PC-9 (cell line): ENCODE data around the gene ALDH3B2. TPM values are rescaled to one million over a fixed set of nuclear protein-coding genes. Genes with fewer than 3 reads are reported as not detected.

Source experiments
- BruUV-seq: library from RNA; stranded (reverse); fragments of 400-500 nt; replicated peaks from 2 replicates; lab custom pipeline; 2021; lab: Mats Ljungman, UMichigan
- CTCF ChIA-PET: fragments of 300-600 bp; sonication (Branson Sonifier 250); formaldehyde crosslinking; loops from one replicate; lab custom pipeline; 2022; ENCODE audit warnings: antibody characterized with exemption; lab: Charles Lee
- POLR2A ChIA-PET: fragments of 300-600 bp; sonication (Branson Sonifier 250); formaldehyde crosslinking; loops from one replicate; lab custom pipeline; 2022; ENCODE audit warnings: antibody characterized with exemption; ENCODE audit not compliant: unreplicated experiment; lab: Charles Lee
- DNase-seq, 2 experiments: peaks; one replicate each; pipeline versions ENCODE4 v3.0.0 to v3.0.0-alpha.2; 2015 to 2022; ENCODE audit warnings: mixed read lengths in 1 of 2
- H2AFZ ChIP-seq: fragments of 200-600 bp; sonication (generic); 2 replicates; pipeline ENCODE4 v1.8.1; 2017; ENCODE audit warnings: antibody characterized with exemption
- H3F3A ChIP-seq: fragments of 200-600 bp; sonication (generic); 2 replicates; pipeline ENCODE4 v1.8.1; 2017; ENCODE audit warnings: antibody characterized with exemption, mild to moderate bottlenecking, low read depth; ENCODE audit not compliant: insufficient read depth
- H3K27ac ChIP-seq: fragments of 200-600 bp; sonication (generic); 2 replicates; pipeline ENCODE4 v1.6.1; 2016; ENCODE audit warnings: mixed run types
- H3K27me3 ChIP-seq: fragments of 200-600 bp; sonication (generic); 2 replicates; pipeline ENCODE4 v1.6.1; 2016; ENCODE audit warnings: low read depth, mixed run types; ENCODE audit not compliant: insufficient read depth
- H3K36me3 ChIP-seq: fragments of 200-600 bp; sonication (generic); 2 replicates; pipeline ENCODE4 v1.6.1; 2016; ENCODE audit warnings: low read depth, mixed run types
- H3K4me1 ChIP-seq: fragments of 200-600 bp; sonication (generic); replicated peaks from 2 replicates; pipeline ENCODE4 v1.6.1; 2016; ENCODE audit warnings: mixed run types; ENCODE audit not compliant: insufficient read depth
- H3K4me2 ChIP-seq: fragments of 200-600 bp; sonication (generic); 2 replicates; pipeline ENCODE4 v1.6.1; 2017; ENCODE audit warnings: mixed run types
- H3K4me3 ChIP-seq: fragments of 200-600 bp; sonication (generic); 2 replicates; pipeline ENCODE4 v1.6.1; 2016; ENCODE audit warnings: mixed run types
- H3K79me2 ChIP-seq: fragments of 200-600 bp; sonication (generic); 2 replicates; pipeline ENCODE4 v1.6.1; 2017; ENCODE audit warnings: low read depth, mixed run types
- H3K9me2 ChIP-seq: fragments of 200-600 bp; sonication (generic); 2 replicates; pipeline ENCODE4 v1.8.1; 2017; ENCODE audit warnings: mild to moderate bottlenecking; ENCODE audit not compliant: insufficient read depth
- H3K9me3 ChIP-seq: fragments of 200-600 bp; sonication (generic); 2 replicates; pipeline ENCODE4 v1.8.1; 2016; ENCODE audit warnings: low read depth; ENCODE audit not compliant: insufficient read depth
- H4K20me1 ChIP-seq: fragments of 200-600 bp; sonication (generic); 2 replicates; pipeline ENCODE4 v1.8.1; 2017; ENCODE audit not compliant: insufficient read depth
- CTCF ChIP-seq: fragments of 200-600 bp; sonication (generic); conservative IDR thresholded peaks from 2 replicates; pipeline ENCODE4 v1.6.1; 2017; ENCODE audit warnings: mixed run types, antibody characterized with exemption, mild to moderate bottlenecking, moderate library complexity
- EZH2 ChIP-seq: fragments of 200-600 bp; sonication (generic); IDR thresholded peaks from 2 replicates; pipeline ENCODE4 v1.8.0; 2017; ENCODE audit warnings: antibody characterized with exemption, low read depth
- intact Hi-C: fragments of 100-400 bp; cut with micrococcal nuclease; formaldehyde crosslinking; loops from one replicate; pipeline ENCODE4 v1.10.0; 2022; ENCODE audit not compliant: unreplicated experiment
- total RNA-seq: library from RNA; stranded (reverse); gene quantifications from 2 replicates; pipeline ENCODE4 v1.2.3, GENCODE V29; 2021

The ALDH3B2 gene
- total RNA-seq, 1 experiment from 2014 or later: 9.8 TPM

GRCh38 chr11:67700548-67701262, 26.3 kb upstream of the ALDH3B2 start:
- intact Hi-C loops: no loop called here
- CTCF ChIA-PET: no interaction called here

GRCh38 chr11:67700141-67700540, 25.7 kb upstream of the ALDH3B2 start:
- Histone ChIP-seq H4K20me1 (no peaks in the 10 kb centered on the region), H3K4me2 (no peak overlapping the region), H3K79me2 (no peaks in the 10 kb centered on the region), H3K27ac (no peak overlapping the region), H3K4me3 (no peak overlapping the region), H3K36me3 (no peaks in the 10 kb centered on the region), H2AFZ (no peak overlapping the region), H3K4me1 (peaks cover 47% of the 10 kb centered on the region), H3K9me2 (no peaks in the 10 kb centered on the region), H3F3A (peaks cover 29% of the 10 kb centered on the region), H3K27me3 (no peaks in the 10 kb centered on the region), H3K9me3 (no peaks in the 10 kb centered on the region)
- intact Hi-C loops: no loop called here
- TF ChIP-seq EZH2 (no peak), CTCF (no peak)
- DNase-seq: no peak
- CTCF ChIA-PET: no interaction called here
- POLR2A ChIA-PET: no interaction called here
- BruUV-seq: no TSS peak

More at GRCh38 chr11:67700548-67701262, 26.3 kb upstream of the ALDH3B2 start:
- Histone ChIP-seq H2AFZ (no peak overlapping the region), H3K27me3 (no peaks in the 10 kb centered on the region), H3K36me3 (no peaks in the 10 kb centered on the region), H3K4me2 (no peak overlapping the region), H4K20me1 (no peaks in the 10 kb centered on the region), H3K9me3 (no peaks in the 10 kb centered on the region), H3K79me2 (no peaks in the 10 kb centered on the region), H3K4me1 (peaks cover 47% of the 10 kb centered on the region), H3K4me3 (no peak overlapping the region), H3K27ac (peak overlapping the region; percentile 44; the same call in 1 of the 2 replicates), H3K9me2 (no peaks in the 10 kb centered on the region), H3F3A (peaks cover 29% of the 10 kb centered on the region)
- no peak for TF ChIP-seq CTCF
- no TSS peak for BruUV-seq
- POLR2A ChIA-PET: interaction anchor here (0.6 kb wide), 1 partner anchor 1310 kb away, joined by 9 read pairs; no protein-coding TSS in a partner anchor
- DNase-seq: peak in 1 of 2 experiments; percentile 41

- Histone ChIP-seq H4K20me1 (no peaks in the 10 kb centered on the region), H3K79me2 (no peaks in the 10 kb centered on the region), H3K9me3 (no peaks in the 10 kb centered on the region), H3K4me1 (peaks cover 47% of the 10 kb centered on the region), H3K9me2 (no peaks in the 10 kb centered on the region), H3K27me3 (no peaks in the 10 kb centered on the region), H3K27ac (no peak overlapping the region), H2AFZ (no peak overlapping the region), H3K36me3 (no peaks in the 10 kb centered on the region), H3K4me2 (no peak overlapping the region), H3K4me3 (no peak overlapping the region), H3F3A (peaks cover 29% of the 10 kb centered on the region)
- ChIA-PET POLR2A (no interaction called here), CTCF (no interaction called here)
- no peak for TF ChIP-seq CTCF
- TF ChIP-seq EZH2: no peak
- no TSS peak for BruUV-seq
- DNase-seq: no peak
- intact Hi-C loops: no loop called here
Measured at GRCh38 chr11:67699521-67699920, 25.1 kb upstream of the ALDH3B2 start.
